GOT3 (cell line): ENCODE measurements around the gene ZFP62.
"Not testable (repeated sequence)": the region's sequence is repeated elsewhere in the genome, so short reads cannot be mapped to it uniquely, and the experiment has no call there.

Source experiments
- DNase-seq: peaks from one replicate; lab custom pipeline; 2025; ENCODE audit warnings: mixed read lengths; lab: John Stamatoyannopoulos, UW

ZFP62 gene

DNA sequence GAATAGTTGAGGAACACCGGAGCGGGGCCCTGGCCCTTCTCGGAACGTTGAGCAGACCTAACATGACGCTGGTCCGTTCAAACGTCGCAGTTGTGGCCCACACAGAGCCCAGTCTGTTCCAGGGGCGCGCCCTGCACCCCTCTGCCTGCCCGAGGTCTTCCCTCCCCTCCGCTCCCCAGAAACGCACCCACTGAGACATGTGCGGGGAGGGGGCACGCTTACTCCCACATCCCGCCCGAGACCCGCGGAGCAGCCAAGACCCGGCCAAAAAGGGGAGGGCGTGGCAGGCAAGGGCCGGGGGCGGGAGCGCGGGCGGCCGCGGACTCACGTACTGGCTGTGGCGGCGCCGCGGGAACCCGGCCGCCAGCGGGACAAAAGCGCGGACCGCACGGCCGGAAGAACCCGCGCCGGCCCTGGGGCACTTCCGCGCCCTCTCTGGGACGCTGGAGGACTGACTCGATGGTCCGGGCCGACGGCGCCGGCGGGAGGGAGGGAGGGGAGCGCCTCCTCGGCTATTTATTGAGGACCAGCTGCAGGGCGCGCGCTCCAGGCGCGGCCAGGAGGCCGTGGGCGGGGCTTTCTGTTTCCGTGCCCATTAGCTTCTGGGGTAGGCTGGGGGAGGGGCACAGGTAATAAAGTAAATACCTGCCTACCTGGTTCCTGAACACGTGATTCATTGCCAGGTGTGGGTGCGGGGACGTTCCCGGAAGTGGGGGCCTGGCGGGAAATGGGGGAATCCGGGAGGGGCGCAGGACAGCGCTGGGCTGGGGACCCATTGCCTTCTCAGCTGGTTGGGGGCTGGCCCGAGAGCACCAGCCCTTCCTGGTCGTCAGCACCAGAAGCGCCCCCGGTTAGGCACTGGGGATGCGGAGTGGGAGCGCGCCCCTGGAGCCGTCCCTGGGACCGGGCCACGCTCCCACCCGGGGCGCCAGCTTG is at the start of gene ZFP62:
Gene ZFP62 (minus strand): TSS at position 390 of the 936 bp plus-strand sequence. CDS start 57 bp downstream, at position 333.
- DNase-seq: peak; percentile 81

DNA sequence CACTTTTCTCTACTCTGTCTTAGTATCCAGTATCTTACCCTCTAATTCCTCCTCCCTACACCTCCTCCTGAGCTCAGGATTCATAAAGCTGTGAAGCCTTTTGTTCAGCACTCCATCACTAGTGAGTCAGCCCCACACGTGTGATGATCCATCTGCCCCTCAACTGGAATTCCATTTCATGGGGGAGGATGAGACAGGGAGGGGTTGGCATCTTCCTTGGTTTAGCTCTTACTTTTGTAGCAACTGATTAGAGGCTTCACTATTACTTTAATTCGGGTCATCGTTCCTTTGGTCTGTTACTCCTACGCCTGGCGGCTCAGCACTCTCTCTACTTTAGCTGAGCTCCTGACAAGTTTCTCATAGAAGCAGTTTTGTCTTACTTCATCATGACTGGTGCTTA is 49.7 kb upstream of the ZFP62 start:
- no peak for DNase-seq

DNA sequence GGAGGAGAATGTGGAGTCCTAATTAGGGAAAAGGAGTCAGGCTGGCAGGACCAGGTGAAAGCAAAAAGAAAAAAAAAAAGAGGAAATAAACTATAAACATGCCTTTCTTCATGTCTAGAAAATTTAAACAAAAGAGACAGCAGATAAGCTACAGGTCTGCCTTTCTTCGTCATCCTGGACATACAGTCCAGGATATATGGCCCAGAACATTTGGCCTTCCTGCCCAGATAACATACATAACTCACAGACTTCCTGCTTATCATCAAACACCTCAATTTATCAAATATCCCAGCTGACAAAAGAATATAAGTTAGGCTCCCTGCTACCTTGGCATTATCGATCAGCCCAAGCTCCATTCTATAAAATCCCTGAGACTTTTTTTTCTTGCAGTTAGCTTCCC is 49.1 kb upstream of the ZFP62 start:
- no peak for DNase-seq

DNA sequence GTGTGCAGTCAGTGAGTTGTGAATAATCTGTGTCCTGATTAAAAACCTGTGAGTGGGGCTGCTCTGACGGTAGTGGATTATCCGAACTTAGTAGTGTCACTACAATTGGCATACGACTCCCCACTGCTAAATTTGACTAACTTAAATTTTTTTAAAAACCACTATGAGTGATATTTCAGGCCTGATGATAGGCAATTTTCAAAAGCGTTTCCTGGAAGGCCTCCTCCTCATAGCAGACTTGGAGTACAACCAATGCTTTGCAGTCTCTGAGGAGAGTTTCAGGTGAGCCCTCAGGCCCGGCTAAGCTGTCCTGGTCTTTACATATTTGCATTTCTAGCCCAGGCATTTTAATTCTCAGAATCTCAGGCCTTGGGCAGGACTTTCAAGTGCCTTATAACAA is 48.7 kb upstream of the ZFP62 start:
- DNase-seq: no peak

DNA sequence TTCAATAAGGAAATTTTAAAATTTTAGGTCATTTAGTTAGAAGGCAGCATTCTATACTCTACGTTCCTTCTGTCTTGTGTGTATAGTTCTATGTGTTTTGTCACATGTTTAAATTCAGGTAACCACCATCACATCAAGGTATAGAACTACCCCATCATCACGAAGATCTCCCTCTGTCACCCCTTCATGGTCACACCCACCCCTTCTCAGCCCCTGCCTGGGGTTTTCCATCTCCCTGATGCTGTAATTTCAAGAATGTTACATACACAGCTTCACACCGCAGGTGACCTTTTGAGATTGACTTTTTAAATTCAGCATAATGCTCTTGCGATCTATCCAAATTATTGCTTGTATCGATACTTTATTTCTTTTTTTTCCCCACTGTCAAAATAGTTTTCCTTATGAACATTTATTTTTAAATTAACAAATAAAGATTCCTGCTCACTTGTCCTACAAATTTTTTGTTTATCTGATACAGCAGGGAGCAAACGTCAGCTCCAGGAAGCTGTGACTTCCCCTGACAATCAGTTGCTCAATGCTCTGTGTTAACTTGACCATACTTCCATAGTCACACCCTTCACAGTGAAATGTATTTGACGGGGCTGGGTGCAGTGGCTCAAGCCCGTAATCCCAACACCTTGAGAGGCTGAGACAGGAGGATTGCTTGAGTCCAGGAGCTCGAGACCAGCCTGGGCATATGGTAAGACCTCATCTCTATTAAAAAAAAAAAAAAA is 48.1 kb upstream of the ZFP62 start:
- no peak for DNase-seq

DNA sequence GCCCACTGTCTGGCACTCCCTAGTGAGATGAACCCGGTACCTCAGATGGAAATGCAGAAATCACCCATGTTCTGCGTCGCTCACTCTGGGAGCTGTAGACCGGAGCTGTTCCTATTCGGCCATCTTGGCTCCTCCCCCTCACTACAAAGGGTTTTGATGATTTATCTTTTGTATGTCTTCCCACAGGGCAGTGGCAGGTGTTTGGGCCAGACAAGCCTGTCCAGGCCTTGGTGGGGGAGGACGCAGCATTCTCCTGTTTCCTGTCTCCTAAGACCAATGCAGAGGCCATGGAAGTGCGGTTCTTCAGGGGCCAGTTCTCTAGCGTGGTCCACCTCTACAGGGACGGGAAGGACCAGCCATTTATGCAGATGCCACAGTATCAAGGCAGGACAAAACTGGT is 47.3 kb upstream of the ZFP62 start:
- no peak for DNase-seq

DNA sequence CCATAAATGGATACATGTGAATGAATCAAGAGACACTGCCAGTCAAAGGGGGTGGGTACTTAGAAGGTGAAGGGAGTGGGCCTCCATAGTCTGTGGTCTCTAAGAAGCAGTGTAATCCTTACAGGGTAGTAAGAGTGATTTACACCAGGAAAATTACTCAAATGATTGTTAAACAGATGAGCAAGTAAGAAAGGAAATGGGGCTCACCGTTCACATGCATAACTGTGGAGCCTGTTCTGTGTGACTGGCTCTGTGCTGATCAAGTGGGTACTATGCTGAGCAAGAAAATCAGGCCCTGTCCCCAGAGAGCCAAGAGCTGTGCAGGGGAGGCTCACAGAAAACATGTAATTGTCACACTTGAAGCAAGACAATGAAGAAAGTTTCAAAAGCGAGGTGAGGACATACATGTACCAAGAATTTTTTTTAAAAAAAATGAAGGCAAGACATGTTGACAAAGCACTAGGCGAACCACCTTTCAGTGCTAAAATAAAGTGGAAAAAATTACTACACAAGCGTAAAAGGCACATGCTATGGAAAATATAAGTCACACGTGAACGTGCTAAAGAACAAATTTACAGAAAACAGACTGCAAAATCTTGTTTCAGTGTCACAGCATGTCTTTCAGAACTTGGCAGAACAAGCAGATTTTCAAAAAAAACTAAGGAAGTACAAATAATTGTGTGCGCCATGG is 40.4 kb upstream of the ZFP62 start:
- DNase-seq: no peak

DNA sequence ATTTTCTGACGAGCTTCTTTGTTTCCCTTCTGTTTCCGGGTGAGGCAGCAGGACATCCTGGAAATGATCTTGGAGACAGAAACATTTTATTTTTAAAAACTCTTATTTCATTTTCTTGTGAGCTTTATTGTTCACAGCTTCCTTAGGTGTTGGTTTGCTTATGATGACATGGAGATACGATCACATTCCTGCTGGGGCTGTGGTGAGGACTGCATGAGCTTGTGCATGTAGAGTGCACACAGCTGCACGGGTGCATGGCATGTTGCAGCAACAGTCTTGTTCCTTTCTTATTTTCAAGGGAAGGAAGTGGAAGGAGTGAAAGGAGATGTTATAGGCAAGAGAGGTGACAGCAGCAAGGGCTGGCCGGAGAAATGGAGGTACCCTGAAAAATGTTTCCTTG is 39.1 kb upstream of the ZFP62 start:
- no peak for DNase-seq

DNA sequence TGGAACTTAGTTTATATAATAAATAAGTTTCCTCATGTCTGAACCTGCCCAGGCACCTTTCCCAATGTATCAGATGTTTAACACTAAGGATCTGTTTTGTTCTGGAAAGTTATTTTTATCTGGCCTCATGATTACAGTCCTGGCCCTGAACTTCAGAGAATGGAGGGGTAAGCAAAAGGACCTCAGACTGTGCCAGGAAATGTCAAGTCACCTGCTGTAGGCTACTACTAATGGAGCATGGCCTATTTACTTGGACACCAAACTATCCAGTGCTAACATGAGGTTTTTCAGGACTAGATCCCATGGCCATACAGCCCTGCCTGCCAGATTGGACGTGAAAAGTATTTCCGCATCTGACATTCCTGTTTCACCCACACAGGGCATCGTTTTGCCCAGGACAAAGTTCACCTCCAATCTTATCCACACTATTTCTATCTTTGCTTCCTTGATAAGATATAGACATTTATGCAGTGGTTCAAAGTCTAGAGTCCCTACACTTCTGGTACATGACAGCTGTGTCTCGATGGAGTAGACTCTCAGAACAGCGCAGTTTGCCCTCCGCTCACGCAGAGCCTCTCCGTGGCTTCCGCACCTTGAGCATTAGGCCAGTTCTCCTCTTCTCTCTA is 37.7 kb upstream of the ZFP62 start, which contains the start of gene BTNL8:
Gene BTNL8 (plus strand): TSS at position 539 of the 626 bp plus-strand sequence. CDS start 152 bp downstream, outside the sequence.
- no peak for DNase-seq

DNA sequence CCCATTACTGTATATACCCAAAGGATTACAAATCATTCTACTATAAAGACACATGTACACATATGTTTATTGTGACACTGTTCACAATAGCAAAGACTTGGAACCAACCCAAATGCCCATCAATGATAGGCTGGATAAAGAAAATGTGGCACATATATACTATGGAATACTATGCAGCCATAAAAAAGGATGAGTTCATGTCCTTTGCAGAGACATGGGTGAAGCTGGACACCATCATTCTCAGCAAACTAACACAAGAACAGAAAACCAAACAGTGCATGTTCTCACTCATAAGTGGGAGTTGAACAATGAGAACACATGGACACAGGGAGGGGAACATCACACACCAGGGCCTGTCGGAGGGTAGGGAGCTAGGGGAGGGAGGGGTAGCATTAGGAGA is 34.3 kb upstream of the ZFP62 start:
- DNase-seq: not testable (repeated sequence)

DNA sequence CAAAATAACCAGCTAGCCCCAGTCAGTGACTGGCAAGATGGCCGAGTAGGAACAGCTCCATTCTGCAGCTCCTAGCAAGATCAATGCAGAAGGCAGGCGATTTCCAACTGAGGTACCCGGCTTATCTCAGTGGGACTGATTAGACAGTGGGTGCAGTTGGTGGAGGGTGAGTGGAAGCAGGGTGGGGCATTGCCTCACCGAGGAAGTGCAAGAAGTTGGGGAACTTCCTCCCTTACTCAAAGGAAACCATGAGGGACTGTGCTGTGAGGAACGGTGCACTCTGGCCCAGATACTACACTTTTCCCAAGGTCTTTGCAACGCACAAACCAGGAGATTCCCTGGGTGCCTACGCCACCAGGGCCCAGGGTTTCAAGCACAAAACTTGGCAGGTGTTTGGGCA is 28.3 kb upstream of the ZFP62 start:
- DNase-seq: no peak

DNA sequence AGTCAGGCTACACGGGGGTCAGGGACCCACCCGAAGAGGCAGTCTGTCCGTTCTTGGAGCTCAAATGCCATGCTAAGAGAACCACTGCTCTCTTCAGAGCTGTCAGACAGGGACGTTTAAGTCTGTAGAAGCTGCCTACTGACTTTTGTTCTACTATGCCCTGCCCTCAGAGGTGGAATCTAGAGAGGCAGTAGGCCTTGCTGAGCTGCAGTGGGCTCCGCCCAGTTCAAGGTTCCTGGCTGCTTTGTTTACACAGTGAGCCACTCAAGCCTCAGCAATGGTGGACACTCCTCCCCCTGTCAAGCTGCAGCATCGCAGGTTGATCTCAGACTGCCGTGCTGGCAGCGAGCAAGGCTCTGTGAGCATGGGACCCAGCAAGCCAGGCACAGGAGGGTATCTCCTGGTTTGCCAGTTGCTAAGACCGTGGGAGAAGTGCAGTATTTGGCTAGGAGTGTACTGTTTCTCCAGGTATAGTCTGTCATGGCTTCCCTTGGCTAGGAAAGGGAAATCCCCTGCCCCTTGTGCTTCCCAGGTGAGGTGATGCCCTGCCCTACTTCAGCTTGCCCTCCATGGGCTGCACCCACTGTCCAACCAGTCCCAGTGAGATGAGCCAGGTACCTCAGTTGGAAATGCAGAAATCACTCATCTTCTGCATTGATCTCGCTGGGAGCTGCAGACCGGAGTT is 24.9 kb upstream of the ZFP62 start:
- not testable (repeated sequence) for DNase-seq

DNA sequence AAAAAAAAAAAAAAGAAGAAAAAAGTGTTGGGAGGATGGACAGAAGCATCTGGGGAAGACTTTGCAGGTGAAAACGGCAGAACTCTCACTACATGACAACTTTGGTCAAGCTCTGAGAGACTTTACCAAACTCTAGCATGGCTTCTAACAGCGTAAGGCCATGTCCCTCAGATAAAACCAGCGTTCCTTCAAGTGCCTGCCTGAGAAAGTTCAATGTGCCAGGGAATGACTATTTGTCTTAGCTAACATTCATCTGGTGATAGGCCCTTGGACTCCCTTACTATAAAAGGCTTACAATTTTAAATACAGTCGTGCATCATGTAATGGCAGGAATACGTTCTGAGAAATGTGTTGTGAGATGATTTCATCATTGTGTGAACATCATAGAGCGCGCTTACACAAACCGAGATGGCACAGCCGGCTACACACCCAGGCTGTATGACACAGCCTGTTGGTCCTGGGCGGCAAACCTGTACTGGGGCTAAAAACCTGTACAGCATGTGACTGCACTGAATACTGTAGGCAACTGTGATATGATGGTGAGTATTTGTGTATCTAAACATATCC is 14.9 kb upstream of the ZFP62 start:
- DNase-seq: no peak

DNA sequence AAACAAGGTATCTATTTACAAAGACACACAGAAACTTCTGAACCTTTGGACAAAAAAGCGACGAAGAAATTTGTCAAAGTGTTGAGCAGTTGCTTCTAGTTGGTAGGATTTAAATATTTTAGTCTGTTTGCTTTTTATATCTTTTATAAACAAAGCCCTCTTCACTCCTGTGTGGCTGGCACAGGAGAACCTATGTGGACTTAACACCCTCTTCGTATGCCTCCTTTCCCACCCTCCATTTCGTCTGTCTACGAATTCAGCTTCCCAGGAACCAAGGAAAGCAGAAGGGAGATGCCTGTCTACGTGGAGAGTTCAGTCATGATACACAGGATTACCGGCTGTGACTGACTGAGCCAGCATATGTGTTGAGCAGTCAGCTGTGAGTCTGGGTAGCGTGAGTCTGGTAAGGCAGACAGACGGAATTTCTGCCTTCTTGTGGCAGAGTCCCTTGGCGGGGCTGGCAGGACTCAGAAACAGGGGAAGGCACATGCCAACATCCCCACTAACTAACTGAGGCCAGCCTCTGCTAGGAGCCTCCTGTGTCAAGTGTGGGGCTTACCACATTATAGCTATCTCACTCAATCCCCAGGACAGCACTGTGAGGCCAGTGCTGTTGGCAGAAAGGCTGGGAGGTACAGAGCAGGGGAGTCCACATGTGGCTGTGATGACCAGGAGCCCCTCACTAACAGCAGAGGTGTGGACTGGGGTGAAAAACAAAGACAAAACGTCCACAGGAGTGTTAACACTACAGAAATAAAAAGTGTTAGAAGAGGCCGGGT is 13.9 kb upstream of the ZFP62 start:
- no peak for DNase-seq

DNA sequence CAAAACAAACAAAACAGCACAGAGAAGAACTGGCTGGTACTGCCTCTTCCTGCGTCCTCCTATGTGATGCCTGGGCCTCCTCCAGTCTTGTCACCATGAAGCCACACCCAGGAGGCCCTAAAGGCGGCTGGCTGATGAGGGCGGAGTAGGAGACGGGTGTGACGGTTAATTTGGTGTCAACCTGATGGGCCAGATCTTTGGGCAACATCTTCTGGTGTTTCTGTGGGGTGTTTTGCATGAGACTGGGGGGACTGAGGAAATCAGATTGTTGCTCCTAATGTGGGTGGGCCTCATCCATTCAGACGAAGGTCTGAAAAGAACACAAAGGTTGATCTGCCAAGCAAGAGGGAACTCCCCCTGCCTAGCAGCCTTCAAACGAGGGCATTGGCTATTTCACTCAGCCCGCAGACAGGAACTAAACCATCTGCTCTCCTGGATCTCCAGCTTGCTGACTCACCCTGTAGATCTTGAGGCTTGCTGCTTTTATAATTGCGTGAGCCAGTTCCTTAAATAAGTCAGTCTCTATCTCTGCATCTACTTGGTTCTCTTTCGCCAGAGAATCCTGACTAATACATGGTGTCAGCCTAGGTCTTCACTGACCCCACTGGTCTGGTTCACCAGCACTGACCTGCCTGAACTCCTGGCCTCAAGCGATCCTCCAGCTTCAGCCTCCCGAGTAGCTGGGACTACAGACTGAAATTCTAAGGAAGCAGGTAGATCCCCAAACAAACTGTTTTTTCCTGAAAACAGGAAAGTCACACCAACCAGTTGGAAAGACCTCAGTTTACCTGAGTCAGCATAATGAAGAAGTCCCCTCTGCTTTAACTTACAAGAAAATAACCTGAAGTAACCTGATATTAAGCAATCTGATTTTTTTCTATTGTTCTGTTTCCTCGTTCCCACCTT is 12.8 kb upstream of the ZFP62 start:
- DNase-seq: no peak

DNA sequence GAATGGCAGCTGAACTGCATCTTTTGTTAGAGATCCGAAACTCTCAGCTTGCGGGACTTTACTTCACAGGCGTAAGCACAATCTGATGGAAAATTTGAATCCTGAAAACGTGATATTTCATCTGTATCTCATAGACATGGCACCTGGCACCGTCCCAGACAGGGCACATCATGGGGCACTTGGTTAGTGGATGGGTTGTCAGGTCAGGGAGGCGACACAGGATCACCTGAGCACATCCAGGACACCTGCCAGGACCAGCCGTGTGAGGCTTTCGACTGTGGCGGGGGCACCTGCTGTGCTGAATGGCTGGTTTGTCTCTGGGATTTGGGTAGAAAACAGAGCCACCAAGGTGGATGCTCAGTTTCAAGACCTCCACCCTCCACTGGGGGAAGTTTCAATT is 11.3 kb upstream of the ZFP62 start:
- no peak for DNase-seq

DNA sequence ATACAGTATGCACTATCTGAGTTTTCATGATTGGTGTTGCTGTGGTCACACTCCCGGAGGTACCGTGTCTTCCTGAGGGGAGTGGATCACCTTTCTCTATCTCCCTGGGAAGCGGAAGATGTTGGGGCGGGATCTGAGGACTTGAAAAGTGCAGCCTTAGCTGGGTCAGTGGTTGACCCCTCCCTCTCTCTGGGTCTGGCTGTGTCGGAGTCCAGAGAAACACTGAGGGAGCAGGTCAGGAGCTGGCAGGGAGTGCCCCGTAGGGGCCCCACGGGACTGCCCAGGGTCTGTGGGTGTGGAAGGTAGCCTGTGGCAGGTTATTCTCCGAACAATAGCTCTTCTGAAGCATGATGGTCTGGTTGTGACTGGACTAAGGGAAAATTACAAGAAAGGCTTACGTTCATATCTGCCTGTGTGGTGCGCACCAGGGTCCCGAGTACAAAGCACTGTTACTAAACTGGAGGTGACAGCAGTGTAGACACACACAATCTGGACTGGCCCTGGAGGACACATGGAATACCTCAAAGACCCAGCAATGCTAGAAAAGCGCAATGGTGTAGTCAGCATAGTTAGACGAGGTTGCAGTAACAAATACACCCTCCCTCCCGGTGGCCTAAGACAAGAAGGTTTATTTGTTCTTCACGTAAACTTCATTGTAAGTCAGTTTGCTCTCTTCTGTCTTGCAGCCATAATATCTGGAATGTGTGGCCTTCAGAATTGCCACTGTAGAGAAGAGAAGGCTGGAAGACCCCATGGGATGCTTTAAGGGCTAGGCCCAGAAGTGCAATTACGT is 9.4 kb upstream of the ZFP62 start:
- DNase-seq: no peak

DNA sequence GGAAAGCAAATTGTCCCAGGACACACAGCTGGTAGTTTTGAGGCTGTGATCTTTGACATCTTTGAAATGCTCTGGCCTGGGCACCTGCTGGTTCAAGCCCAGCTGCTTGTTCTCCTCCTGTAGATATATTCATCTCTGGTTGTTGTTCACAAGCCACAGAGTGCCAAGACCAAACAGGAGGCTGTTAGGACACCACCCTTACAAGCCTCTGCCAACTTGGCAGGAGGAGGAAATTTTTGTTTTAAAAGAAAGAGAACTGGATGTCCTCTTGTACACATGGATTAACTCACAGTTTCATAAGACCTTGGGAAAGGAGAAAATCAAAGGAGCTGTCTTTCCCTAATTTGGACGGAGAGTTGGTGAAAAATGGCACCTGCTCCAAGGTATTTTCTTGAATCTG is 8.5 kb upstream of the ZFP62 start:
- no peak for DNase-seq
